SHP77 (cell line): ENCODE results near the gene SHC3.

Experiments
- DNase-seq, 2 experiments: peaks; one replicate each; lab custom pipeline; 2025; lab: John Stamatoyannopoulos, UW

Gene SHC3

GRCh38 chr9:88985616-88986015, 193.0 kb downstream of the SHC3 start:
- no peak for DNase-seq

- DNase-seq = no peak
Measured at GRCh38 chr9:88984543-88984883, 194.1 kb downstream of the SHC3 start.

DNA sequence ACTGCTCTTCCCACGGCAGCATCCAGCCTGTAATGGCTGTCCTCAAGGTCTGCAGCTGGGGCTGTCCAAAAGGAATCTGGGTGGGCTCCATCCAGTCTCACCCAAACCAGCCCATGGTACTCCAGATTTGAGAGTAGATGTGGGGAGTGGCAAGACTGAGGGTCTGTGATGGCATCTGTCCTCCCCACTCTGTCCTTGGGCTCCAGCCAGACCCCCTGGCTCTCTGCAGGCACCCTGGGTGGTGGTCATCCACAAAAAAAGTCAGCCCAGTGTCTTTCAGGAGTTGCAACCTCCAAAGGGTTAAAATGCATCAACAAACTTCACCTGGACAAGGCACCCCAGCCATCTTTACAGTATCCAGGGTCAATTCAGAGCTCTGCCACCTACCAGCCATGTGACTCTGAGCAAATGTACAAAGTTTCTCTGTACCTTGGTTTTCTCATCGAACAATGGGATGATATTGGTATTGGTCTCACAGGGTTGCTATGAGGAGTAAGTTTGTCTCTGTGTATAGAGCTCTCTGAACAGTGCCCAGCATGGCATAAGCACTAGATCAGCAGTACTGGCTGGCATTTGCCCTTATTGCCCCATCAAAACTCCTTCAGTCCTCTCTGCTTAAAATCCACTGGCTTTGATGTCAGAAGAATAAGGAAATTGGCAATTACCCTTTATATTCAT, 194.6 kb downstream of the SHC3 start:
- DNase-seq = no peak

- no peak for DNase-seq
Measured at GRCh38 chr9:88980740-88981203, 197.8 kb downstream of the SHC3 start.

GRCh38 chr9:88979791-88980190, 198.8 kb downstream of the SHC3 start:
- DNase-seq = no peak

DNA sequence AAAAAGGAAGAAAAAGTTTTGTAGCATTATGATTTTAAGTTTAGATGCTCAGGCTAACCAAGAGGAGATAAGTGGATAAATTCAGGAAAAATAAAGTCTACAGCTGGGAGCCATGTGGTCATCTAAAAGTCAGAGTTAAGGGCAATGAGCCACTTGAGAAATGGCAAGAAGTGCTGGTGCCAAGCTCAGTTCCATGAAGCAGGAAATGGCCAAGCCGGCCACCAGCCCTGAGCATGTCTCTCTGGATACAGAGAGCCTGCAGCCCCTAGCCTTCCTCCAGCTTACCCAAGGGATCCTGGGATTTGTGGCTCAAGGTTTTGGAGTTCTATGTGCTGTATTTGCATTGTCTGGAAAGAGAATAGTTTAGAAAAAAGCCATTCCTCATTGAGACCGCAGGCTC, 199.6 kb downstream of the SHC3 start:
- DNase-seq = no peak

DNA sequence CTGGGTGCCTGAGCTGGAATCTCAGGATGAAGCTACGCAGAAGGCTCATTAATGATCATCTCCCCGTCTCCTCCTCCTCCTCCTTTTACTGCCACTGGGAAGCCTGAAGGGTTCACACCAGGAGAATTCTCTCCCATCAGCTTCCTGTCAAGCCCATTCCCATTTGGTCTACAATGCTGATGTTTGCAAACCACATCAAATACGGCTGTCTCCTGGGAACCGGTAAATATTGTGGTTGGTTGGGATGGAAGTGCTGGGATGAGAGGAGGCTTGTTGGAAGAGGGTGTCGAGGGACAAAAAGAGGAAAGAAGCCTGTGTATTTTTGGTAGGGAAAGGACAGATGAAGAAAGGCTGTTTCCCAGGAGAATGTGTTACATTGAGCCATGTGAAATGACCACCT, 200.6 kb downstream of the SHC3 start:
- no peak for DNase-seq

DNA sequence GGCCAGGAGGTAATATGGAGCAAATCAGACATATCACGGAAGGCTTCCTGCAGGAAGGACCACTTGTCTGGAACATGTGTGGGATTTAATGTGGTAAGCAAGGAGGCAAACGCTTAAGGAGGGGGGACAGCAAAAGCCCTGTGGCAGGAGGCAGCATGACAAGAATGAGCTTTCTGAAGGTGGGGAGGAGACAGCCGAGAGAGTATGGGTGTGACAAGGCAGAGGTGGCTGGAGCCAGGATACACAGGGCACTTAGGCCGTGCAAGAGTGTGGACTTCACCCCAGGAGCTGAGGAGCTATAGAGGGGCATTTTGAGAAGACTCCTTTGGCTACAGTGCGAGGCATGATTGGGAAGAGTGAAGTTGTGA, 201.7 kb downstream of the SHC3 start:
- DNase-seq = no peak

- no peak for DNase-seq
Measured at GRCh38 chr9:88975966-88976889, 202.4 kb downstream of the SHC3 start.

DNA sequence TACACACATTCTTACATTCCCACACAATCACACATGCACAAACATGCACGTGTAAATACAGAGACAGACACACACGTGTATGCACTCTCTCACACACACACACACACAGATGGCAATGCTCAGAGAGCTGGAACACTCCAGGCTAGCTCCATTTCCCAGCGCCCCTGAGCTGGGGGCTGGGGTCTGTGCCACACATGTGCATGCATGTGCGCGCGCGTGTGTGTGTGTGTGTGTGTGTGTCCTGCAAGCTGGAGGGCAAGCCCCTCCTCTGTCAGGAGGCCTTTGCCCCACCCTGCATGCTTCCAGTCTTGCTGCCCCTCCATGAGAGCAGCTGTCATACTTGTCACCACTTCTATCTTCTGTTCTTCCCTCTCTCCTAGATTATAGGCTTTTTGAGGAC, 204.0 kb downstream of the SHC3 start:
- DNase-seq = no peak

GRCh38 chr9:88973281-88974045, 205.2 kb downstream of the SHC3 start:
- DNase-seq = no peak

- no peak for DNase-seq
Measured at GRCh38 chr9:88972401-88972800, 206.2 kb downstream of the SHC3 start.

DNA sequence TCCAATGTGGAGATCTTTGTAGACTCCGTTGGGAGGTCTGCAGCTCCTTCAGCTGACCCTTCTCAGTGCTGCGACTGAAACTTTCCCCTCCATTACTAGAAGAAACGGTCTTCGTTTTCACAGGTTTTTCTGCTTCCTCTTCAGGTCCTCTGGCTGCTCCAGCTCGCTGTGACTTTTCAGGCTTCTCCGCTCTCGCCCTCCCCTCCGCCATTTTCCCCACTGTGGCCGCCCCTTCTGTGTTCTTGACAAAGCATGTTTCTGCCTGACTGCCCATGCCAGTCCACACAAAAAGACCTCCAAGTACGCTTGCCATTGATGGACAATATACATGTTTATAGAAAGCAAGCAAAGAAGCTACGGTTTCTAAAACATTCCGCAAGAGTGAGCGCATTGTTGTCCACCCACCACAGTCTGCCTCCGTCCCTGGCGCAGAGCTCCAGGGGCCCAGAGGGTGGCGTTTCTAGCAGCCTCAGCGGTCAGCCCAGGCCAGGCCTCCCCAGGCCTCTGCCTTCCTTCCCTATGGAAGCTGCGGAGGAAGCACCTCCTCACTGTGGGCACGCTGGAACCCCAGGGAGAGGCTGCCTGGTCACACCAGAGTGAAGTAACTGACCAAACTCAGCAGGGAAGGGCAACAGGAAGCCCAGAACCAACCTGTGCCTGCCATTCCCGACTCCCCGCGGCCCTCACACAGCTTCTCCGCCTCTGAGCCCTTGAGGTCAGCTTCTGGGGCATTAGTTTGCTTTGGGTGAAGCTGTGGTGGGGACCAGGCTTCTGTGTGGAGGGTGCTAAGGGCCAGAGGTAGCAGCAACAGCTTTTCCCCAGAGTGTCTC, 207.3 kb downstream of the SHC3 start:
- DNase-seq = no peak

DNA sequence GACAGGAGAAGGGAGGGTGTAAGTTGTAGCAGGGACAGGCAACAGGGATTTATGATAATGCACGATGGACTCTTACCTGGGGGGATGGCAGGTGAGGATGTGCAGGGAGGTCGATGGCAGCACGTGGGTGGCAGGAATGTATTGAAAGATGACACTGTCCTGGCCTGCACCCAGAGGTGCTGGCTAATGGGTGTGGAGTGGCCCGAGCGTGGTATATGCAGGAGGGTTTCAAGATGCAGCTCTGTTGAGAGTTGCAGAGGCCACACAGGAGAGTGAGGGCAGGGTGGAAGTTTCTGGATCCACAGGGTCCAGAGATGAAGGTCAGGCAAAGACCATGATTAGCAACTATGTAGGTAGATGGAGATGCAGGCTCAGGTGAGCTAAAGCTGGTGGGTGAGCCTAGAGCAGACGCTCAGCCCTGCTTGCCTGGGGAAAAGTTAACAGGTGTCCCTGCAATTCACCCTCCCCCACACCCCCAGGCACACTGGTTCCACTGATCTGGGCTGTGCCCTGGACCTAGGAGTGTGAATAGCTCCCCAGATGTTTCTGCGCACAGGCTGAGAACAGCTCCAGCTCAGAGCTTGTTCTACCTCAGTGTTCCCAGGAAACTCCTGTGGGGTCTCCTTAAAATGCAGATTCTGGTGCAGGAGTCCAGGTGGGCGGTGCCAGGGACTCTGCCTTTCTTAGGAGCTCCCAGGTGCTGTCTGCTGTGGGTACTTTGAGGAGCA, 208.8 kb downstream of the SHC3 start:
- no peak for DNase-seq

DNA sequence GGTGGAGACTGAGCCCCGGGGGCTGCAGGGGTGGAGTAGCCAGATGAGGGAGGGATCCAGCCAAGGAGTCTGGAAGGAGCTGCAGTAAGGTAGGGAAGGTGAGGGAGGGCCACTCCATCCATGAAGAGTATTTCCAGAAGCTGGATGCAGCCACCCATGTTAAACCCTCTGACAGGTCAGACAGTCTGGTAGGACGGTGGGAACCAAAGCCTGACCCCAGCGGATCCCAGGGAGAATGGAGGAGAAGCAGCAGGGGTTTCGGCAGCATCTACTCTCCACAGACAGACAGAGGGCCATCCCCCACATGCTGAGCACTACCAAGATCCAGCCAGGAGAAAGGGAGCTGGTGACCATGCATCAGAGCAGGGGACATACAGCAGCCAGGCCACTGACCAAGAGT, 209.8 kb downstream of the SHC3 start:
- DNase-seq = no peak

- no peak for DNase-seq
Measured at GRCh38 chr9:88966894-88967676, 211.5 kb downstream of the SHC3 start.

- no peak for DNase-seq
Measured at GRCh38 chr9:88965473-88965872, 213.1 kb downstream of the SHC3 start.

- DNase-seq = no peak
Measured at GRCh38 chr9:88960632-88961031, 218.0 kb downstream of the SHC3 start.

GRCh38 chr9:88959727-88960469, 218.7 kb downstream of the SHC3 start:
- DNase-seq = no peak

DNA sequence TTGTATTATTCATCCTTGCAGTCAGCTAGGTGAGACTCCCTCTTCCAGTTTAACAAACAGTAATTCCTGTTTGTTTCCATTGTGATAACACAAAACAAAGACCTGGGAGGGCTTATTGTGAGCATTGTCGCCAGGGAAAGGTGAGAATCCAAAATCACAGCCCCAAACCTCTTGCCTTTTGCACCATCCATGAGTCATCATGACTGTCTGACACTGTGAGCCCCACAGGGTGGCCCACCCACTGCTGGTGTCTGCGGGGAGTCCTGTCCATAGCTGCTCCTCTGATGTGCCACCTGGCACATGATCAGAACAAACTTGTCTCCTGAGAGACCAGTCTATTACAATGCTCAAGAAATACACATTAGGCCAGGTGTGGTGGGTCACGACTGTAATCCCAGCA, 221.1 kb downstream of the SHC3 start:
- DNase-seq = no peak
